GM12891 (cell line): Measurements from ENCODE around the gene COL5A3.

ENCODE experiments used
- PAX5 ChIP-seq: IDR thresholded peaks from 2 replicates; pipeline ENCODE4 v1.6.1; 2011; ENCODE audit warnings: low read length, moderate library complexity, mild to moderate bottlenecking; ENCODE audit not compliant: insufficient read depth, severe bottlenecking
- POLR2A ChIP-seq: IDR thresholded peaks from 2 replicates; pipeline ENCODE4 v1.6.1; 2011; ENCODE audit warnings: low read depth, low read length, control low read depth
- POLR2AphosphoS5 ChIP-seq: IDR thresholded peaks from 2 replicates; pipeline ENCODE4 v1.6.1; 2011; ENCODE audit warnings: low read depth, low read length, control low read depth
- SPI1 ChIP-seq: IDR thresholded peaks from 2 replicates; pipeline ENCODE4 v1.6.1; 2011; ENCODE audit warnings: low read depth, low read length, control low read depth
- TAF1 ChIP-seq: IDR thresholded peaks from 2 replicates; pipeline ENCODE4 v1.6.1; 2011; ENCODE audit warnings: low read depth, low read length, control low read depth

DNA sequence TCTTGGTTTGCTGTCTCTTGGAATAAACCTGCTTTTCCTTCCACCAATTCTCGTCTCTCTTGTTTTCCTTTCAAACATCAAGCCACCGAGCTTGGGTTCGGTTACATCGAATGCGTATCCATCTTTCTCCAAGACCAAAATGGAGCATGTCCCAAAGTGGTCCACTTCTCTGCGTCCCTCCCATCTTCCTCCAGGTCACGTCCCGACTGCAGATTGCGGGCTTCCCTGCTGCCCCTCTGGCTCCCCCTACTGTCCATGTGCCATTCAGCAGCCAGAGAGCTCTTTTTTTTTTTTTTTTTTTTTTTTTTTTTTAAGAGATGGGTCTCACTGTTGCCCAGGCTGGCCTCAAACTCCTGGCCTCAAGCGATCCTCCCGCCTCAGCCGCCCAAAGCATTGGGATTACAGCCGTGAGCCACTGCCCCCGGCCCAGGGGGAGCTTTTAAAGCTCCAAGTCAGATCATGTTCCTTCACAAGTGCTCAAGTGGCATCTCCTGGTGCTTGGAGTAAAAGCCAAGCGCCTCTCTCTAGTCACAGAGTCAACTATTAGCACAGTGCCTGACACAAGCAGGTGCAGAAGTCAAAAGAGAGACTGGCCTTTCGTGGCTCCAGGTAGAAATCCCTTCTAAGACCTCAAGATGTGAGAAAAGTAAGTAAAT is 10.0 kb downstream of the COL5A3 start:
- no peak for TF ChIP-seq POLR2A
- no peak for TF ChIP-seq POLR2AphosphoS5
- TF ChIP-seq TAF1, result no peak
- no peak for TF ChIP-seq SPI1
- no peak for TF ChIP-seq PAX5
